ENCODE results near the gene PALLD. TPM values are rescaled to one million over a fixed set of nuclear protein-coding genes. Genes with fewer than 3 reads are reported as not detected.
"Not testable (repeated sequence)": the region's sequence is repeated elsewhere in the genome, so short reads cannot be mapped to it uniquely, and the experiment has no call there.

PALLD gene
- total RNA-seq, 3 donors from 2014 or later: 0.94 to 2.4 (median 1.2) TPM

- no peaks in the 10 kb centered on the region for H3K36me3 Mint-ChIP-seq (ENCODE audit: insufficient read depth)
- peaks cover 21% of the 10 kb centered on the region for H3K4me1 Mint-ChIP-seq (ENCODE audit: low read depth)
- no peak for DNase-seq
- ATAC-seq: no peak
- H3K4me3 Mint-ChIP-seq: no peak overlapping the region
- peaks cover 2% of the 10 kb centered on the region for H3K27me3 Mint-ChIP-seq (ENCODE audit: low read depth)
- H3K9me3 Mint-ChIP-seq: no peaks in the 10 kb centered on the region
These were observed 9.2 kb downstream of the PALLD start for GRCh38 chr4:168506014-168506413.

- Mint-ChIP-seq H3K36me3 (ENCODE audit: insufficient read depth) (no peaks in the 10 kb centered on the region), H3K9me3 (no peaks in the 10 kb centered on the region), H3K4me3 (no peak overlapping the region), H3K4me1 (ENCODE audit: low read depth) (peaks cover 32% of the 10 kb centered on the region), H3K27me3 (ENCODE audit: low read depth) (no peaks in the 10 kb centered on the region)
- DNase-seq (no peak), ATAC-seq (no peak)
These were observed 10.4 kb downstream of the PALLD start for GRCh38 chr4:168507178-168507815.

GRCh38 chr4:168508683-168509082, 11.8 kb downstream of the PALLD start:
- H3K27me3 Mint-ChIP-seq (ENCODE audit: low read depth): no peaks in the 10 kb centered on the region
- ATAC-seq (no peak), DNase-seq (no peak)
- H3K9me3 Mint-ChIP-seq: no peaks in the 10 kb centered on the region
- H3K4me1 Mint-ChIP-seq (ENCODE audit: low read depth): peaks cover 33% of the 10 kb centered on the region
- H3K36me3 Mint-ChIP-seq (ENCODE audit: insufficient read depth): no peaks in the 10 kb centered on the region
- H3K4me3 Mint-ChIP-seq: no peak overlapping the region

- H3K9me3 Mint-ChIP-seq: no peaks in the 10 kb centered on the region
- no peaks in the 10 kb centered on the region for H3K27me3 Mint-ChIP-seq (ENCODE audit: low read depth)
- H3K4me3 Mint-ChIP-seq: no peak overlapping the region
- ATAC-seq (peak; percentile 87 to 94), DNase-seq (no peak)
- peaks cover 31% of the 10 kb centered on the region for H3K4me1 Mint-ChIP-seq (ENCODE audit: low read depth)
- H3K36me3 Mint-ChIP-seq (ENCODE audit: insufficient read depth): no peaks in the 10 kb centered on the region
These were observed 12.9 kb downstream of the PALLD start for GRCh38 chr4:168509786-168510185.

- no peaks in the 10 kb centered on the region for H3K9me3 Mint-ChIP-seq
- H3K4me1 Mint-ChIP-seq (ENCODE audit: low read depth): peaks cover 31% of the 10 kb centered on the region
- ATAC-seq (peak; percentile 36 to 46), DNase-seq (peak; percentile 48)
- H3K4me3 Mint-ChIP-seq: no peak overlapping the region
- H3K36me3 Mint-ChIP-seq (ENCODE audit: insufficient read depth): no peaks in the 10 kb centered on the region
- H3K27me3 Mint-ChIP-seq (ENCODE audit: low read depth): no peaks in the 10 kb centered on the region
These were observed 15.1 kb downstream of the PALLD start for GRCh38 chr4:168511780-168512489.

- not testable (repeated sequence) for H3K27me3 Mint-ChIP-seq (ENCODE audit: low read depth); H3K36me3 Mint-ChIP-seq (ENCODE audit: insufficient read depth); H3K4me3 Mint-ChIP-seq; DNase-seq; H3K9me3 Mint-ChIP-seq; ATAC-seq
- peaks cover 31% of the 10 kb centered on the region for H3K4me1 Mint-ChIP-seq (ENCODE audit: low read depth)
These were observed 17.0 kb downstream of the PALLD start for GRCh38 chr4:168513826-168514225.

GRCh38 chr4:168514249-168514852, 17.5 kb downstream of the PALLD start:
- Mint-ChIP-seq H3K36me3 (ENCODE audit: insufficient read depth) (no peaks in the 10 kb centered on the region), H3K27me3 (ENCODE audit: low read depth) (no peaks in the 10 kb centered on the region), H3K4me3 (no peak overlapping the region), H3K4me1 (ENCODE audit: low read depth) (peaks cover 30% of the 10 kb centered on the region), H3K9me3 (no peaks in the 10 kb centered on the region)
- DNase-seq (no peak), ATAC-seq (no peak)

GRCh38 chr4:168515222-168516011, 18.6 kb downstream of the PALLD start:
- Mint-ChIP-seq H3K36me3 (ENCODE audit: insufficient read depth) (no peaks in the 10 kb centered on the region), H3K4me3 (no peak overlapping the region)

GRCh38 chr4:168516841-168517240, 20.0 kb downstream of the PALLD start:
- DNase-seq: no peak
- no peak for ATAC-seq
- H3K36me3 Mint-ChIP-seq (ENCODE audit: insufficient read depth): no peaks in the 10 kb centered on the region
- no peaks in the 10 kb centered on the region for H3K9me3 Mint-ChIP-seq
- no peaks in the 10 kb centered on the region for H3K27me3 Mint-ChIP-seq (ENCODE audit: low read depth)
- peaks cover 10% of the 10 kb centered on the region for H3K4me1 Mint-ChIP-seq (ENCODE audit: low read depth)
- H3K4me3 Mint-ChIP-seq: no peak overlapping the region

More at GRCh38 chr4:168515222-168516011, 18.6 kb downstream of the PALLD start:
- DNase-seq (no peak), ATAC-seq (no peak)
- Mint-ChIP-seq H3K4me1 (ENCODE audit: low read depth) (peaks cover 21% of the 10 kb centered on the region), H3K9me3 (no peaks in the 10 kb centered on the region), H3K27me3 (ENCODE audit: low read depth) (no peaks in the 10 kb centered on the region)

- no peak for DNase-seq
- no peaks in the 10 kb centered on the region for H3K9me3 Mint-ChIP-seq
- peaks cover 2% of the 10 kb centered on the region for H3K27me3 Mint-ChIP-seq (ENCODE audit: low read depth)
- H3K4me3 Mint-ChIP-seq: no peak overlapping the region
- no peaks in the 10 kb centered on the region for H3K4me1 Mint-ChIP-seq (ENCODE audit: low read depth)
- no peak for ATAC-seq
- no peaks in the 10 kb centered on the region for H3K36me3 Mint-ChIP-seq (ENCODE audit: insufficient read depth)
These were observed 22.7 kb downstream of the PALLD start for GRCh38 chr4:168519576-168519975.

GRCh38 chr4:168521721-168522120, 24.9 kb downstream of the PALLD start:
- H3K27me3 Mint-ChIP-seq (ENCODE audit: low read depth): peaks cover 10% of the 10 kb centered on the region
- DNase-seq (no peak), ATAC-seq (no peak)
- H3K4me3 Mint-ChIP-seq: no peak overlapping the region
- no peaks in the 10 kb centered on the region for H3K36me3 Mint-ChIP-seq (ENCODE audit: insufficient read depth)
- H3K9me3 Mint-ChIP-seq: no peaks in the 10 kb centered on the region
- no peaks in the 10 kb centered on the region for H3K4me1 Mint-ChIP-seq (ENCODE audit: low read depth)

GRCh38 chr4:168522356-168522755, 25.5 kb downstream of the PALLD start:
- Mint-ChIP-seq H3K4me1 (ENCODE audit: low read depth) (no peaks in the 10 kb centered on the region), H3K27me3 (ENCODE audit: low read depth) (peaks cover 15% of the 10 kb centered on the region), H3K9me3 (no peaks in the 10 kb centered on the region), H3K4me3 (no peak overlapping the region), H3K36me3 (ENCODE audit: insufficient read depth) (no peaks in the 10 kb centered on the region)
- DNase-seq (no peak), ATAC-seq (no peak)

GRCh38 chr4:168522829-168523489, 26.1 kb downstream of the PALLD start:
- Mint-ChIP-seq H3K27me3 (ENCODE audit: low read depth) (peaks cover 15% of the 10 kb centered on the region), H3K9me3 (no peaks in the 10 kb centered on the region), H3K4me1 (ENCODE audit: low read depth) (no peaks in the 10 kb centered on the region), H3K36me3 (ENCODE audit: insufficient read depth) (no peaks in the 10 kb centered on the region), H3K4me3 (no peak overlapping the region)
- ATAC-seq: no peak
- no peak for DNase-seq

GRCh38 chr4:168524006-168524405, 27.2 kb downstream of the PALLD start:
- Mint-ChIP-seq H3K9me3 (no peaks in the 10 kb centered on the region), H3K4me3 (no peak overlapping the region), H3K36me3 (ENCODE audit: insufficient read depth) (no peaks in the 10 kb centered on the region), H3K27me3 (ENCODE audit: low read depth) (peaks cover 15% of the 10 kb centered on the region), H3K4me1 (ENCODE audit: low read depth) (no peaks in the 10 kb centered on the region)
- DNase-seq (no peak), ATAC-seq (no peak)
